K562 (cell line): ENCODE data around the gene CDC42SE2. TPM values are rescaled to one million over a fixed set of nuclear protein-coding genes. Genes with fewer than 3 reads are reported as not detected.

Experiments used
- ATAC-seq: fragments of 200-7000 bp; cut with Tn5 transposase; 3 replicates; pipeline ENCODE4 v1.9.1; 2020; ENCODE audit warnings: moderate library complexity
- BruUV-seq: library from RNA; stranded (reverse); fragments of 400-500 nt; replicated peaks from 2 replicates; lab custom pipeline; 2021; lab: Mats Ljungman, UMichigan
- CTCF ChIA-PET: fragments of 300-600 bp; formaldehyde crosslinking; extraction: SDS; loops from one replicate; lab custom pipeline; 2021; ENCODE audit warnings: low intra/inter-chr PET ratio; lab: Yijun Ruan, JAX
- POLR2A ChIA-PET: fragments of 300-600, 350-650 bp; sonication (Branson Sonifier 250); formaldehyde crosslinking; extraction: SDS; loops from one replicate; lab custom pipeline; 2021; ENCODE audit warnings: antibody characterized with exemption, inconsistent platforms; lab: Yijun Ruan, JAX
- DNase-seq, 4 experiments: peaks; one replicate each; pipeline versions ENCODE4 v3.0.0 to v3.0.0-alpha.2; 2011 to 2018; ENCODE audit warnings: low spot score in 3 of 4, mixed read lengths in 3 of 4; ENCODE audit errors: extremely low read depth in 1 of 4
- FAIRE-seq: peaks from 2 replicates; lab custom pipeline; 2011; peaks lifted over from hg19 to GRCh38; lab: Jason Lieb, UNC
- H2AFZ ChIP-seq: 2 replicates; pipeline ENCODE4 v1.6.0; 2011; ENCODE audit warnings: low read depth, low read length, control low read depth, inconsistent platforms
- H3K27ac ChIP-seq: fragments of 200-600 bp; 3 replicates; pipeline ENCODE4 v1.8.0; 2011; ENCODE audit warnings: low read depth, mild to moderate bottlenecking, control low read depth, inconsistent platforms, low read length, moderate library complexity, mixed read lengths; ENCODE audit errors: extremely low read depth
- H3K27me3 ChIP-seq, 2 experiments: fragments of 300-600 bp in 1 of 2; 2 replicates in 1 of 2; 3 replicates in 1 of 2; pipeline versions ENCODE4 v1.6.0 to v1.8.0; 2011; ENCODE audit warnings: inconsistent platforms in 2 of 2, low read length in 2 of 2, mild to moderate bottlenecking in 1 of 2, mixed read lengths in 1 of 2, moderate library complexity in 1 of 2; ENCODE audit not compliant: control insufficient read depth in 2 of 2, insufficient read depth in 2 of 2
- H3K36me3 ChIP-seq: fragments of 300-600 bp; 3 replicates; pipeline ENCODE4 v1.8.0; 2011; ENCODE audit warnings: mild to moderate bottlenecking, low read length, inconsistent platforms; ENCODE audit not compliant: control insufficient read depth, insufficient read depth
- H3K4me1 ChIP-seq, 2 experiments: fragments of 200-600 bp in 1 of 2; replicated peaks in 1 of 2; 2 replicates in 1 of 2; 3 replicates in 1 of 2; pipeline versions ENCODE4 v1.5.1 to v1.8.0; 2011; ENCODE audit warnings: inconsistent platforms in 2 of 2, low read length in 2 of 2, mild to moderate bottlenecking in 1 of 2, mixed read lengths in 1 of 2, moderate library complexity in 1 of 2; ENCODE audit not compliant: control insufficient read depth in 2 of 2, insufficient read depth in 2 of 2
- H3K4me2 ChIP-seq: 2 replicates; pipeline ENCODE4 v1.6.1; 2011; ENCODE audit warnings: low read length, control low read depth, inconsistent platforms, mixed read lengths; ENCODE audit not compliant: insufficient read depth
- H3K4me3 ChIP-seq: fragments of 200-600 bp; sonication (generic), shearing (Covaris generic); 2 replicates; pipeline ENCODE4 v1.5.1; 2016; ENCODE audit warnings: control low read depth, inconsistent platforms
- H3K79me2 ChIP-seq: fragments of 200-600 bp; 3 replicates; pipeline ENCODE4 v1.8.0; 2011; ENCODE audit warnings: low read length, inconsistent platforms; ENCODE audit not compliant: control insufficient read depth, insufficient read depth
- H3K9ac ChIP-seq, 2 experiments: 2 replicates each; pipeline versions ENCODE4 v1.6.0 to v1.6.1; 2011; ENCODE audit warnings: low read depth in 2 of 2, low read length in 2 of 2, control low read depth in 1 of 2, inconsistent platforms in 1 of 2, mild to moderate bottlenecking in 1 of 2, mixed read lengths in 1 of 2; ENCODE audit not compliant: insufficient read depth in 1 of 2
- H3K9me1 ChIP-seq: one replicate; pipeline ENCODE4 v1.6.0; 2011; ENCODE audit warnings: inconsistent platforms, mild to moderate bottlenecking, low read length, moderate library complexity; ENCODE audit not compliant: control insufficient read depth, insufficient read depth
- H3K9me3 ChIP-seq: replicated peaks from 2 replicates; pipeline ENCODE4 v1.5.1; 2011; ENCODE audit warnings: low read depth, low read length, inconsistent platforms; ENCODE audit not compliant: control insufficient read depth, insufficient read depth
- H4K20me1 ChIP-seq: replicated peaks from 2 replicates; pipeline ENCODE4 v1.6.1; 2011; ENCODE audit warnings: low read length, inconsistent platforms, mixed read lengths; ENCODE audit not compliant: control insufficient read depth, insufficient read depth
- BRD9 ChIP-seq: fragments of 450-650 bp; IDR thresholded peaks from 2 replicates; pipeline ENCODE4 v1.6.1; 2018; ENCODE audit warnings: low read depth; ENCODE audit not compliant: partially characterized antibody
- HMG20B ChIP-seq: fragments of 250-450 bp; sonication (Bioruptor Pico); IDR thresholded peaks from 2 replicates; pipeline ENCODE4 v1.5.0; 2021; ENCODE audit warnings: mild to moderate bottlenecking
- HOMEZ ChIP-seq: fragments of 250-450 bp; sonication (Bioruptor Pico); IDR thresholded peaks from 2 replicates; pipeline ENCODE4 v1.4.0; 2020; ENCODE audit warnings: mild to moderate bottlenecking, moderate library complexity
- MITF ChIP-seq: IDR thresholded peaks from 2 replicates; pipeline ENCODE4 v1.6.1; 2014; ENCODE audit warnings: antibody characterized with exemption
- SAFB2 ChIP-seq: fragments of 200-400 bp; formaldehyde crosslinking; IDR thresholded peaks from 2 replicates; pipeline ENCODE4 v1.6.1; 2018; ENCODE audit warnings: borderline replicate concordance, low read length, low read depth, moderate library complexity; ENCODE audit not compliant: severe bottlenecking
- SRSF3 ChIP-seq: fragments of 200-400 bp; formaldehyde crosslinking; IDR thresholded peaks from 2 replicates; pipeline ENCODE4 v1.6.1; 2016; ENCODE audit warnings: mild to moderate bottlenecking, low read length, moderate library complexity; ENCODE audit not compliant: insufficient read depth
- TSC22D4 ChIP-seq: fragments of 450-650 bp; IDR thresholded peaks from 2 replicates; pipeline ENCODE4 v1.6.1; 2016; ENCODE audit warnings: missing genetic modification characterization, missing biosample characterization, control low read depth
- ZBTB49 ChIP-seq: sonication (generic); formaldehyde crosslinking; IDR thresholded peaks from 2 replicates; pipeline ENCODE4 v1.8.0; 2022; ENCODE audit warnings: missing genetic modification reagents, mild to moderate bottlenecking, borderline replicate concordance
- ZNF274 ChIP-seq: IDR thresholded peaks from 2 replicates; pipeline ENCODE4 v1.6.1; 2011; ENCODE audit warnings: low read depth, mild to moderate bottlenecking, low read length, moderate library complexity, borderline replicate concordance
- ZNF668 ChIP-seq: fragments of 250-450 bp; sonication (Bioruptor Pico); IDR thresholded peaks from 2 replicates; pipeline ENCODE4 v1.8.0; 2022; ENCODE audit warnings: mild to moderate bottlenecking, inconsistent platforms
- ZNF79 ChIP-seq: fragments of 250-450 bp; sonication (Bioruptor Pico); IDR thresholded peaks from 2 replicates; pipeline ENCODE4 v1.4.0; 2020; ENCODE audit warnings: low read depth, mild to moderate bottlenecking, moderate library complexity
- whole genome bisulfite sequencing: fragments of 100-300 bp; shearing (Covaris generic); methylation state at CpG from one replicate; pipeline ENCODE4 v1.1.6; 2016; ENCODE audit warnings: low coverage, mixed read lengths; ENCODE audit not compliant: insufficient coverage; ENCODE audit errors: missing lambda C conversion rate; 5-methylcytosine and 5-hydroxymethylcytosine counted together
- in situ Hi-C: fragments of 300-500 bp; cut with MboI; formaldehyde crosslinking; loops from 4 replicates; pipeline ENCODE4 v1.15.0; 2018; ENCODE audit warnings: inconsistent platforms, mixed read lengths
- intact Hi-C: fragments of 100-400 bp; cut with micrococcal nuclease; formaldehyde crosslinking; loops from 2 replicates; pipeline ENCODE4 v1.14.2; 2022
- polyA plus RNA-seq, 8 experiments: library from polyadenylated mRNA; depleted of rRNA in 4 of 8; stranded (reverse) in 5 of 8; unstranded in 3 of 8; fragments of >200 nt; fragmentation: Nextera tagmentation in 2 of 8; fragmentation: Illumina TruSeq in 1 of 8; extraction: Ambion mirVana in 2 of 8; extraction: Trizol in 1 of 8; gene quantifications; 2 replicates each; pipeline versions ENCODE4 v1.2.1 to v1.2.3, GENCODE V29; 2011 to 2014; ENCODE audit warnings: inconsistent platforms in 1 of 8, missing spikeins in 1 of 8
- total RNA-seq, 7 experiments: library from RNA; depleted of rRNA in 6 of 7; stranded (reverse); fragments of >200 nt in 6 of 7; fragmentation: Illumina TruSeq in 2 of 7; extraction: Trizol in 2 of 7; gene quantifications; 2 replicates each; pipeline versions ENCODE4 v1.2.1 to v1.2.3, GENCODE V29; 2011 to 2021; ENCODE audit warnings: low replicate concordance in 1 of 7
- TF ChIP-seq, protein P1 (sequence below): fragments of 250-450 bp; sonication (Bioruptor Pico); IDR thresholded peaks from 2 replicates; pipeline ENCODE4 v1.4.0; 2020; ENCODE audit warnings: borderline replicate concordance

The CDC42SE2 gene
- total and polyA plus RNA-seq, 9 of the 15 experiments (the other 6 are each of a cell fraction or from before 2014, with no cell fraction given), result 24.8 to 44.3 (median 32.7) TPM

DNA sequence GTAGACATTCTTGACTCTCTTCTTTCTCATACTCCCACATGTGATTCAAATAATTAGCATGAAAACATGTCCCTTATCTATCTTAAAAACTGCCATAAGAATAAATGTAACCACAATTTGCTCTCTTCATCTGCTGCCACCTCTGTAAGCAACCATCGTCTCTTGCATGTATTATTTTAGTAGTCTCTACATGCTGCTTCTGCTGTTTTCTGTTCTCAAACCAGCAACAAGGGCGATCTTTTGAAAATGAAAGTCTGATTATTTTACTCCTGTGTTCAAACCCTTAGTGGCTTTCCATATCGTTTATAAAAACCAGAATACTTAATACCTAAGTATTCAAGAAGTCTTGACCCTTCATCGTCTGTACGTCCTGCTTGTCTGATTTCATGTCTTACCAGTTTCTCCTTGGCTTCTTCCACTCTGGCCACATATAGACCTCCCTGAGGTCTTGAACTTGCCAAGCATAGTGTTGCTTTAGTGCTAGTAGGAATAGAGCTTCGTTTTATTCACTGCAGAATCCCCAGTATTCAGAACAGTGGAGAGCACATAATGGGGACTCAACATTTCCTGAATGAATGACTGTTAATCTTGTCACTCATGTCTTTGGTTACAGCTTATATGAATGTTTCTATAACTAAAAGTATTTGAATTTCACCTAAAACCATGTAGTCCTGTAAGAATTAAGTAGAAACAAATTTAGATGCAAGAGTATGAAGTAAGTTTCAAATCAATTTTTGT is 10.6 kb downstream of the CDC42SE2 start:
- intact Hi-C loops, result no loop called here
- no peaks in the 10 kb centered on the region; the same call in 1 of the 2 replicates for H3K9me3 ChIP-seq
- H3K27me3 ChIP-seq, result no peaks in the 10 kb centered on the region
- POLR2A ChIA-PET, result interaction anchor here (1.6 to 3.1 kb wide), 2 partner anchors 9 to 11 kb away, joined by 4 to 11 read pairs; partner anchors contain the start of gene CDC42SE2
- no peak overlapping the region for H3K9ac ChIP-seq
- H3K27ac ChIP-seq, result no peak overlapping the region
- no peak overlapping the region for H2AFZ ChIP-seq
- no peaks in the 10 kb centered on the region; a peak in 2 of 5 replicates for H3K4me1 ChIP-seq
- peak; percentile 66 for FAIRE-seq
- no TSS peak for BruUV-seq
- CTCF ChIA-PET, result no interaction called here
- H3K4me2 ChIP-seq, result no peak overlapping the region
- ATAC-seq, result no peak; the same call in 2 of the 3 replicates
- peaks cover 91% of the 10 kb centered on the region for H3K79me2 ChIP-seq
- peaks cover 8% of the 10 kb centered on the region for H4K20me1 ChIP-seq
- no peak overlapping the region for H3K4me3 ChIP-seq
- WGBS, result 57% methylated on average over 6 of the region's 6 CpGs
- no peak for DNase-seq
- in situ Hi-C loops, result no loop called here
- H3K9me1 ChIP-seq, result no peaks in the 10 kb centered on the region
- no peaks in the 10 kb centered on the region; the same call in 2 of the 3 replicates for H3K36me3 ChIP-seq
- TF ChIP-seq BRD9, result no peak
- TF ChIP-seq SAFB2, result no peak
- TF ChIP-seq ZNF668 (CRISPR knock-in tag), result no peak
- no peak for TF ChIP-seq TSC22D4 (tag)
- TF ChIP-seq SRSF3, result no peak
- no peak for TF ChIP-seq ZNF79 (CRISPR knock-in tag)
- TF ChIP-seq HMG20B, result no peak
- no peak for TF ChIP-seq MITF
- TF ChIP-seq, protein P1, sequence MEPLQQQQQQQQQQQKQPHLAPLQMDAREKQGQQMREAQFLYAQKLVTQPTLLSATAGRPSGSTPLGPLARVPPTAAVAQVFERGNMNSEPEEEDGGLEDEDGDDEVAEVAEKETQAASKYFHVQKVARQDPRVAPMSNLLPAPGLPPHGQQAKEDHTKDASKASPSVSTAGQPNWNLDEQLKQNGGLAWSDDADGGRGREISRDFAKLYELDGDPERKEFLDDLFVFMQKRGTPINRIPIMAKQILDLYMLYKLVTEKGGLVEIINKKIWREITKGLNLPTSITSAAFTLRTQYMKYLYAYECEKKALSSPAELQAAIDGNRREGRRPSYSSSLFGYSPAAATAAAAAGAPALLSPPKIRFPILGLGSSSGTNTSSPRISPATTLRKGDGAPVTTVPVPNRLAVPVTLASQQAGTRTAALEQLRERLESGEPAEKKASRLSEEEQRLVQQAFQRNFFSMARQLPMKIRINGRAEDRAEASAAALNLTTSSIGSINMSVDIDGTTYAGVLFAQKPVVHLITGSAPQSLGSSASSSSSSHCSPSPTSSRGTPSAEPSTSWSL (CRISPR knock-in tag), result no peak
- TF ChIP-seq ZNF274, result no peak
- TF ChIP-seq ZBTB49 (CRISPR knock-in tag), result no peak
- TF ChIP-seq HOMEZ (CRISPR knock-in tag), result no peak
